ENCODE data around the gene HMX3.
"Not testable (repeated sequence)": the region's sequence is repeated elsewhere in the genome, so short reads cannot be mapped to it uniquely, and the experiment has no call there.

The HMX3 gene

GRCh38 chr10:123165445-123166072 is 29.8 kb downstream of the HMX3 start:
- Histone ChIP-seq H3K4me1 (ENCODE audit: insufficient read depth, low read length) (no peaks in the 10 kb centered on the region), H3K36me3 (ENCODE audit: insufficient read depth, low read depth, low read length) (peaks cover 95% of the 10 kb centered on the region), H3K9me3 (ENCODE audit: insufficient read depth, low read depth, low read length) (no peaks in the 10 kb centered on the region), H3K27ac (ENCODE audit: low read length) (no peak overlapping the region), H3K9ac (ENCODE audit: low read depth, low read length) (no peak overlapping the region), H3K27me3 (ENCODE audit: insufficient read depth, low read length) (no peaks in the 10 kb centered on the region), H3K4me3 (ENCODE audit: low read length) (no peak overlapping the region)

GRCh38 chr10:123166618-123167017 is 30.8 kb downstream of the HMX3 start:
- H3K4me3 ChIP-seq (ENCODE audit: low read length) = no peak overlapping the region
- H3K36me3 ChIP-seq (ENCODE audit: insufficient read depth, low read depth, low read length) = peaks cover 85% of the 10 kb centered on the region
- H3K9ac ChIP-seq (ENCODE audit: low read depth, low read length) = no peak overlapping the region

GRCh38 chr10:123170961-123171360 is 35.2 kb downstream of the HMX3 start:
- H3K9me3 ChIP-seq (ENCODE audit: insufficient read depth, low read depth, low read length) = no peaks in the 10 kb centered on the region
- no peaks in the 10 kb centered on the region for H3K4me1 ChIP-seq (ENCODE audit: insufficient read depth, low read length)
- H3K27ac ChIP-seq (ENCODE audit: low read length) = no peak overlapping the region
- H3K4me3 ChIP-seq (ENCODE audit: low read length) = no peak overlapping the region
- peaks cover 55% of the 10 kb centered on the region for H3K36me3 ChIP-seq (ENCODE audit: insufficient read depth, low read depth, low read length)
- H3K9ac ChIP-seq (ENCODE audit: low read depth, low read length) = no peak overlapping the region
- no peaks in the 10 kb centered on the region for H3K27me3 ChIP-seq (ENCODE audit: insufficient read depth, low read length)

More at GRCh38 chr10:123166618-123167017, 30.8 kb downstream of the HMX3 start:
- Histone ChIP-seq H3K27ac (ENCODE audit: low read length) (no peak overlapping the region), H3K4me1 (ENCODE audit: insufficient read depth, low read length) (no peaks in the 10 kb centered on the region), H3K9me3 (ENCODE audit: insufficient read depth, low read depth, low read length) (no peaks in the 10 kb centered on the region), H3K27me3 (ENCODE audit: insufficient read depth, low read length) (no peaks in the 10 kb centered on the region)

GRCh38 chr10:123171616-123172015 is 35.8 kb downstream of the HMX3 start:
- H3K4me3 ChIP-seq (ENCODE audit: low read length); H3K27me3 ChIP-seq (ENCODE audit: insufficient read depth, low read length); H3K4me1 ChIP-seq (ENCODE audit: insufficient read depth, low read length); H3K9ac ChIP-seq (ENCODE audit: low read depth, low read length); H3K9me3 ChIP-seq (ENCODE audit: insufficient read depth, low read depth, low read length); H3K27ac ChIP-seq (ENCODE audit: low read length): not testable (repeated sequence)
- peaks cover 55% of the 10 kb centered on the region for H3K36me3 ChIP-seq (ENCODE audit: insufficient read depth, low read depth, low read length)

- Histone ChIP-seq H3K27ac (ENCODE audit: low read length) (no peak overlapping the region), H3K9ac (ENCODE audit: low read depth, low read length) (no peak overlapping the region), H3K36me3 (ENCODE audit: insufficient read depth, low read depth, low read length) (peaks cover 22% of the 10 kb centered on the region; the same call in 1 of the 2 replicates), H3K9me3 (ENCODE audit: insufficient read depth, low read depth, low read length) (no peaks in the 10 kb centered on the region), H3K27me3 (ENCODE audit: insufficient read depth, low read length) (no peaks in the 10 kb centered on the region), H3K4me1 (ENCODE audit: insufficient read depth, low read length) (no peaks in the 10 kb centered on the region), H3K4me3 (ENCODE audit: low read length) (no peak overlapping the region)
Measured at GRCh38 chr10:123175389-123176387, 39.9 kb downstream of the HMX3 start.

- not testable (repeated sequence) for H3K9me3 ChIP-seq (ENCODE audit: insufficient read depth, low read depth, low read length); H3K4me1 ChIP-seq (ENCODE audit: insufficient read depth, low read length); H3K27ac ChIP-seq (ENCODE audit: low read length); H3K4me3 ChIP-seq (ENCODE audit: low read length); H3K9ac ChIP-seq (ENCODE audit: low read depth, low read length); H3K27me3 ChIP-seq (ENCODE audit: insufficient read depth, low read length)
- H3K36me3 ChIP-seq (ENCODE audit: insufficient read depth, low read depth, low read length) = peaks cover 15% of the 10 kb centered on the region; the same call in 1 of the 2 replicates
Measured at GRCh38 chr10:123178390-123178789, 42.6 kb downstream of the HMX3 start.

- H3K27ac ChIP-seq (ENCODE audit: low read length) = no peak overlapping the region
- no peaks in the 10 kb centered on the region for H3K4me1 ChIP-seq (ENCODE audit: insufficient read depth, low read length)
- H3K36me3 ChIP-seq (ENCODE audit: insufficient read depth, low read depth, low read length) = peaks cover 14% of the 10 kb centered on the region; the same call in 1 of the 2 replicates
- H3K27me3 ChIP-seq (ENCODE audit: insufficient read depth, low read length) = no peaks in the 10 kb centered on the region
- H3K4me3 ChIP-seq (ENCODE audit: low read length) = no peak overlapping the region
- 0 out of 2 replicates have a peak, but pooled peaks cover 4% of the 10 kb centered on the region for H3K9me3 ChIP-seq (ENCODE audit: insufficient read depth, low read depth, low read length)
- no peak overlapping the region for H3K9ac ChIP-seq (ENCODE audit: low read depth, low read length)
Measured at GRCh38 chr10:123180101-123181090, 44.6 kb downstream of the HMX3 start.

- Histone ChIP-seq H3K27ac (ENCODE audit: low read length) (no peak overlapping the region), H3K4me3 (ENCODE audit: low read length) (no peak overlapping the region), H3K9me3 (ENCODE audit: insufficient read depth, low read depth, low read length) (0 out of 2 replicates have a peak, but pooled peaks cover 4% of the 10 kb centered on the region), H3K4me1 (ENCODE audit: insufficient read depth, low read length) (no peaks in the 10 kb centered on the region), H3K36me3 (ENCODE audit: insufficient read depth, low read depth, low read length) (peaks cover 3% of the 10 kb centered on the region; the same call in 1 of the 2 replicates), H3K27me3 (ENCODE audit: insufficient read depth, low read length) (no peaks in the 10 kb centered on the region), H3K9ac (ENCODE audit: low read depth, low read length) (no peak overlapping the region)
Measured at GRCh38 chr10:123183724-123184123, 48.0 kb downstream of the HMX3 start.

- Histone ChIP-seq H3K9me3 (ENCODE audit: insufficient read depth, low read depth, low read length) (0 out of 2 replicates have a peak, but pooled peaks cover 4% of the 10 kb centered on the region), H3K36me3 (ENCODE audit: insufficient read depth, low read depth, low read length) (peaks cover 3% of the 10 kb centered on the region; the same call in 1 of the 2 replicates), H3K9ac (ENCODE audit: low read depth, low read length) (no peak overlapping the region), H3K4me3 (ENCODE audit: low read length) (no peak overlapping the region), H3K27me3 (ENCODE audit: insufficient read depth, low read length) (no peaks in the 10 kb centered on the region), H3K27ac (ENCODE audit: low read length) (no peak overlapping the region), H3K4me1 (ENCODE audit: insufficient read depth, low read length) (peaks cover 8% of the 10 kb centered on the region)
Measured at GRCh38 chr10:123187781-123188180, 52.0 kb downstream of the HMX3 start.
